ENCODE data around the gene ESPNL.

- no peak for TF ChIP-seq CTCF (IDR thresholded peaks at IDR 0.05; ENCODE audit: low read depth, low read length)
- TF ChIP-seq POLR2A (IDR thresholded peaks at IDR 0.05; ENCODE audit: extremely low read depth, insufficient read length) = no peak
- TF ChIP-seq MAX (IDR thresholded peaks at IDR 0.05; ENCODE audit: low read depth, low read length) = no peak
- TF ChIP-seq MYC (IDR thresholded peaks at IDR 0.05; ENCODE audit: low read depth, low read length) = no peak
These were observed 22.4 kb downstream of the ESPNL start for GRCh38 chr2:238122287-238123217.
